ENCODE data around the gene SLC2A8.

The SLC2A8 gene

GRCh38 chr9:127390248-127390545 is 6.8 kb upstream of the SLC2A8 start:
- Mint-ChIP-seq H3K4me3 (no peak overlapping the region), H3K36me3 (ENCODE audit: low read depth) (no peaks in the 10 kb centered on the region), H3K4me1 (peaks cover 47% of the 10 kb centered on the region), H3K27me3 (ENCODE audit: low read depth, poor library complexity) (peaks cover 15% of the 10 kb centered on the region), H3K27ac (no peak overlapping the region), H3K9me3 (no peaks in the 10 kb centered on the region)
- DNase-seq = no peak
- no peak for TF ChIP-seq CTCF (IDR thresholded peaks at IDR 0.05)

DNA sequence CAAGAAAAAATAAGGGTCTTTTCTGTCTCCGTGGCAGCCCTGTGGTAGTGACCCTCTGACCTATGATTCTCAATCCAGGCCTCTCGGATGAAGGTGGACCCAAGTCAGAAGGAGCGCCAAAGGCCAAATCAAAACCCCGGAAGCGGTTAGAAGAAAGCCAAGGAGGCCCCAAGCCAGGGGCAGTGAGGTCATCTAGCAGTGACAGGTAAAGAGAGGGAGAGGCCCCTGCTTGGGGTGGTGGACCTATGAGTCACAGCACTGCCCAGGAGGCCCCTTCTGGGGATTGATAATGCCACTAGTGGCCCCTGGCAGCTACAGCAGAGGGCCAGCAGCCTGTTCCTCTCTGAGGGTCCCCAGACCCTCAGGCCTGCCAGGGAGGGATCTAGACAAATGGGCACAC is 6.4 kb upstream of the SLC2A8 start:
- Mint-ChIP-seq H3K9me3 (no peaks in the 10 kb centered on the region), H3K4me1 (peaks cover 46% of the 10 kb centered on the region), H3K27ac (no peak overlapping the region), H3K36me3 (ENCODE audit: low read depth) (no peaks in the 10 kb centered on the region), H3K27me3 (ENCODE audit: low read depth, poor library complexity) (peaks cover 19% of the 10 kb centered on the region), H3K4me3 (no peak overlapping the region)
- no peak for DNase-seq
- TF ChIP-seq CTCF (IDR thresholded peaks at IDR 0.05) = no peak

DNA sequence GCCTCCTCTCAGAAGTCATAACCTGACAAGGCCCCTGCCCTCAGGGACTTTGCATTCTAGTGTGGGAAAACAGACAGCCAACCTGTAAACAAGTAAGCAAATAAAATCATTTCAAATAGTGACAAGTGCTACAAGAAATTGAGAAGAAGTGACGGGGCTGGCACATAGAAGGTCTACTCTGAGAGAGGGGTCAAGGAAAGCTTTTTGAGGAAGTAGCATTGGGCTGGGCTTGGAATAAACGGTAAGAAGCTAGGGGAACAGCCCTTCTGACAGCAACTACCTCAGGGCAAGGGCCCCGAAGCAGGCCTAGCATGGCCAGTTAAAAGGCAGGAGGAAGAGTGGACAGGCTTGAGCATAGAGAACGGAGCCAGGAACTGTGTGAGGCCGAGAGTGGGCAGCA is 4.8 kb upstream of the SLC2A8 start:
- no peak overlapping the region for H3K27ac Mint-ChIP-seq
- DNase-seq = no peak
- H3K4me3 Mint-ChIP-seq = no peak overlapping the region
- H3K9me3 Mint-ChIP-seq = no peaks in the 10 kb centered on the region
- H3K27me3 Mint-ChIP-seq (ENCODE audit: low read depth, poor library complexity) = peaks cover 28% of the 10 kb centered on the region
- H3K36me3 Mint-ChIP-seq (ENCODE audit: low read depth) = no peaks in the 10 kb centered on the region
- TF ChIP-seq CTCF (IDR thresholded peaks at IDR 0.05) = no peak
- peaks cover 43% of the 10 kb centered on the region for H3K4me1 Mint-ChIP-seq

- no peak overlapping the region for H3K4me3 Mint-ChIP-seq
- DNase-seq = no peak
- peaks cover 28% of the 10 kb centered on the region for H3K27me3 Mint-ChIP-seq (ENCODE audit: low read depth, poor library complexity)
- H3K4me1 Mint-ChIP-seq = peaks cover 42% of the 10 kb centered on the region
- H3K9me3 Mint-ChIP-seq = no peaks in the 10 kb centered on the region
- no peaks in the 10 kb centered on the region for H3K36me3 Mint-ChIP-seq (ENCODE audit: low read depth)
- no peak overlapping the region for H3K27ac Mint-ChIP-seq
- TF ChIP-seq CTCF (IDR thresholded peaks at IDR 0.05) = no peak
Measured at GRCh38 chr9:127392976-127393375, 4.0 kb upstream of the SLC2A8 start.

DNA sequence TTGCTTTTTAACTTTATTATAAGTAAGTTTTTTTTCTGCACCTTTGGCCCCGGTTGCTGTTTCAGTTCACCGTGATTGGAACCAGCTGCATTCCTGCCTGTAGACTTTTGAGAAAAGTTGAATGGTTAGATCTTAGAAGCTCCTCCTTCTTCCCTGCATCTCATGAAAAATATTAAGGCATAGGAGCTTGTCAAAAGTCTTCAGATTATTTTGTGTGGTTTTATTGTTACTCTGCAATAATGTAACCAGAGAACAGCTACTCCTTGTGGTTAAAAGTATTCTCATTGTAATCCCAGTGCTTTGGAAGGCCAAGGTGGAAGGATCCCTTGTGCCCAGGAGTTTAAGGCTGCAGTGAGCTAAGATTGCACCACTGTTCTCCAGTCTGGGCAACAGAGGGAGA is 3.3 kb upstream of the SLC2A8 start:
- no peaks in the 10 kb centered on the region for H3K36me3 Mint-ChIP-seq (ENCODE audit: low read depth)

More for the DNA sequence above, 3.3 kb upstream of the SLC2A8 start:
- Mint-ChIP-seq H3K4me3 (no peak overlapping the region), H3K4me1 (peaks cover 42% of the 10 kb centered on the region), H3K9me3 (no peaks in the 10 kb centered on the region), H3K27me3 (ENCODE audit: low read depth, poor library complexity) (peaks cover 28% of the 10 kb centered on the region), H3K27ac (no peak overlapping the region)
- no peak for TF ChIP-seq CTCF (IDR thresholded peaks at IDR 0.05)
- DNase-seq = no peak

All from nephron progenitor cell (in vitro differentiated cells).